ENCODE results near the gene RGS19. TPM values are rescaled to one million over a fixed set of nuclear protein-coding genes. Genes with fewer than 3 reads are reported as not detected.

The RGS19 gene
- total RNA-seq, 2 donors from 2014 or later, result 9.1 to 14.5 TPM

GRCh38 chr20:64100946-64101688 lies 21.8 kb upstream of the RGS19 start:
- WGBS, 2 donors, result 66 to 69% methylated on average over 8 to 9 of the region's 9 CpGs
- Histone ChIP-seq H3K27me3 (peaks cover 0 to 6% of the 10 kb centered on the region in 2 donors), H3K27ac (no peak overlapping the region), H3K9me3 (no peaks in the 10 kb centered on the region), H3K36me3 (replicated peaks in 1 of 2; ENCODE audit: insufficient read depth in 1 of 2, low read depth in 2 of 2) (no peaks in the 10 kb centered on the region), H3K4me3 (no peak overlapping the region), H3K4me1 (peaks cover 12% of the 10 kb centered on the region)
- no peak for TF ChIP-seq POLR2A (IDR thresholded peaks at IDR 0.05)
- intact Hi-C loops (cut with DNase I), result no loop called here
- no peak for ATAC-seq
- no peak for DNase-seq

- H3K9me3 ChIP-seq, result no peaks in the 10 kb centered on the region
- peaks cover 12% of the 10 kb centered on the region for H3K4me1 ChIP-seq
- no peaks in the 10 kb centered on the region for H3K36me3 ChIP-seq (replicated peaks in 1 of 2; ENCODE audit: insufficient read depth in 1 of 2, low read depth in 2 of 2)
- H3K27ac ChIP-seq, result no peak overlapping the region
- H3K4me3 ChIP-seq, result no peak overlapping the region
- ATAC-seq, result no peak
- H3K27me3 ChIP-seq, result peaks cover 0 to 6% of the 10 kb centered on the region in 2 donors
- DNase-seq, result no peak
- TF ChIP-seq POLR2A (IDR thresholded peaks at IDR 0.05), result no peak
- no peak for TF ChIP-seq CTCF (IDR thresholded peaks at IDR 0.05)
- intact Hi-C loops (cut with DNase I), result no loop called here
- WGBS, 2 donors, result 58 to 63% methylated on average over 2 to 4 of the region's 4 CpGs
Measured at GRCh38 chr20:64100566-64100888, 21.2 kb upstream of the RGS19 start.

- H3K9me3 ChIP-seq, result no peaks in the 10 kb centered on the region
- intact Hi-C loops (cut with DNase I), result no loop called here
- DNase-seq (no peak), ATAC-seq (no peak)
- peaks cover 0 to 6% of the 10 kb centered on the region in 2 donors for H3K27me3 ChIP-seq
- H3K36me3 ChIP-seq (replicated peaks in 1 of 2; ENCODE audit: insufficient read depth in 1 of 2, low read depth in 2 of 2), result no peaks in the 10 kb centered on the region
- no peak for TF ChIP-seq POLR2A (IDR thresholded peaks at IDR 0.05)
- TF ChIP-seq CTCF (IDR thresholded peaks at IDR 0.05), result no peak
- WGBS, 2 donors, result 83 to 85% methylated on average over 5 to 14 of the region's 14 CpGs
- no peak overlapping the region for H3K27ac ChIP-seq
- no peak overlapping the region for H3K4me3 ChIP-seq
- peaks cover 12% of the 10 kb centered on the region for H3K4me1 ChIP-seq
Measured at GRCh38 chr20:64099880-64100565, 20.7 kb upstream of the RGS19 start.

- ATAC-seq, result no peak
- DNase-seq, result no peak
- Histone ChIP-seq H3K27me3 (peaks cover 0 to 6% of the 10 kb centered on the region in 2 donors), H3K36me3 (replicated peaks in 1 of 2; ENCODE audit: insufficient read depth in 1 of 2, low read depth in 2 of 2) (no peaks in the 10 kb centered on the region), H3K9me3 (no peaks in the 10 kb centered on the region), H3K27ac (no peak overlapping the region), H3K4me1 (peaks cover 12% of the 10 kb centered on the region), H3K4me3 (no peak overlapping the region)
- TF ChIP-seq CTCF (IDR thresholded peaks at IDR 0.05) (no peak), POLR2A (IDR thresholded peaks at IDR 0.05) (no peak)
- 71 to 80% methylated on average over 5 to 18 of the region's 21 CpGs for WGBS, 2 donors
- intact Hi-C loops (cut with DNase I), result no loop called here
Measured at GRCh38 chr20:64099086-64099786, 19.9 kb upstream of the RGS19 start.

- H3K27me3 ChIP-seq, result peaks cover 0 to 6% of the 10 kb centered on the region in 2 donors
Measured at GRCh38 chr20:64098471-64099013, 19.2 kb upstream of the RGS19 start.

More at GRCh38 chr20:64098471-64099013, 19.2 kb upstream of the RGS19 start:
- H3K9me3 ChIP-seq, result no peaks in the 10 kb centered on the region
- H3K36me3 ChIP-seq (replicated peaks in 1 of 2; ENCODE audit: insufficient read depth in 1 of 2, low read depth in 2 of 2), result no peaks in the 10 kb centered on the region
- intact Hi-C loops (cut with DNase I), result no loop called here
- DNase-seq, result no peak
- ATAC-seq, result no peak
- H3K4me1 ChIP-seq, result peaks cover 12% of the 10 kb centered on the region
- WGBS, 2 donors, result 91 to 94% methylated on average over 4 to 28 of the region's 28 CpGs
- H3K4me3 ChIP-seq, result no peak overlapping the region
- no peak overlapping the region for H3K27ac ChIP-seq
- TF ChIP-seq POLR2A (IDR thresholded peaks at IDR 0.05) (no peak), CTCF (IDR thresholded peaks at IDR 0.05) (no peak)

Measured in body of pancreas (tissue), 4 donors.